Astrocyte (in vitro differentiated cells and primary cell): Measurements from ENCODE around the gene EPS8.
A peak's percentile ranks its signal among the peaks of the same experiment; 100 is the strongest.

ENCODE experiments used
- EZH2 ChIP-seq: IDR thresholded peaks from 2 replicates; pipeline ENCODE4 v1.6.1; 2012; ENCODE audit warnings: mild to moderate bottlenecking, low read length, inconsistent platforms; ENCODE audit not compliant: insufficient read depth
- TF ChIP-seq, protein P1 (sequence below): IDR thresholded peaks from 2 replicates; pipeline ENCODE4 v1.5.1; 2011; ENCODE audit warnings: low read depth, mild to moderate bottlenecking, inconsistent platforms, low read length, moderate library complexity; ENCODE audit not compliant: insufficient read depth

DNA sequence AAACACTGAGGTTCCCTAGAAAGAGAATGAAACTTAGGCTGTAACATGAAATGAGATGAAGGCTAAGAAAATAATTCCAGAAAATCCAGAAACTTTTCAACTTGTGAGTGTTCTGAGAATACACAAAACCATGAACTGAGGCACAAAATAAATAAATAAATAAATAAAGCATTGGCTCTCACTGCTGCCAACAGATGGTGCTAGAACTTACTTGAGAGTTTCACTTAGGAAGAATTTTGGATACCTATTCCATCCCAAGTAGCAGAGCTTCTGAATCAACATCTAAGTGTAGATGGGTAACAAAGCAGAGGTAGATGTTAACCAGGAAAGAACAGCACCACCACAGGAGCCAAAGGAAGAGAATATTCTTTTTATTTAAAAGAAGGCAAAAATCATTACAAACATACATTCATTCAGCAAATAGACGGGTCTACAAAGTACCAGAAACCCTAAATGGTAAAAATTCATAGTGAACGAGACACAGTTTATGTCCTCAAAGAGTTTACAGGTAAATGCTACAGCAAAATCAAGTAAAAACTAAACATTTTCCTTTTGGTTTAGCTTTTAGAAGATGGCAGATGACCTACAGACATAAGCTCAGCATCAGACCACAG is 16.7 kb downstream of the EPS8 start:
- TF ChIP-seq, protein P1, sequence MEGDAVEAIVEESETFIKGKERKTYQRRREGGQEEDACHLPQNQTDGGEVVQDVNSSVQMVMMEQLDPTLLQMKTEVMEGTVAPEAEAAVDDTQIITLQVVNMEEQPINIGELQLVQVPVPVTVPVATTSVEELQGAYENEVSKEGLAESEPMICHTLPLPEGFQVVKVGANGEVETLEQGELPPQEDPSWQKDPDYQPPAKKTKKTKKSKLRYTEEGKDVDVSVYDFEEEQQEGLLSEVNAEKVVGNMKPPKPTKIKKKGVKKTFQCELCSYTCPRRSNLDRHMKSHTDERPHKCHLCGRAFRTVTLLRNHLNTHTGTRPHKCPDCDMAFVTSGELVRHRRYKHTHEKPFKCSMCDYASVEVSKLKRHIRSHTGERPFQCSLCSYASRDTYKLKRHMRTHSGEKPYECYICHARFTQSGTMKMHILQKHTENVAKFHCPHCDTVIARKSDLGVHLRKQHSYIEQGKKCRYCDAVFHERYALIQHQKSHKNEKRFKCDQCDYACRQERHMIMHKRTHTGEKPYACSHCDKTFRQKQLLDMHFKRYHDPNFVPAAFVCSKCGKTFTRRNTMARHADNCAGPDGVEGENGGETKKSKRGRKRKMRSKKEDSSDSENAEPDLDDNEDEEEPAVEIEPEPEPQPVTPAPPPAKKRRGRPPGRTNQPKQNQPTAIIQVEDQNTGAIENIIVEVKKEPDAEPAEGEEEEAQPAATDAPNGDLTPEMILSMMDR = peak; percentile 49
- TF ChIP-seq EZH2 = no peak
